ENCODE results near the gene TTLL3.

Gene TTLL3

DNA sequence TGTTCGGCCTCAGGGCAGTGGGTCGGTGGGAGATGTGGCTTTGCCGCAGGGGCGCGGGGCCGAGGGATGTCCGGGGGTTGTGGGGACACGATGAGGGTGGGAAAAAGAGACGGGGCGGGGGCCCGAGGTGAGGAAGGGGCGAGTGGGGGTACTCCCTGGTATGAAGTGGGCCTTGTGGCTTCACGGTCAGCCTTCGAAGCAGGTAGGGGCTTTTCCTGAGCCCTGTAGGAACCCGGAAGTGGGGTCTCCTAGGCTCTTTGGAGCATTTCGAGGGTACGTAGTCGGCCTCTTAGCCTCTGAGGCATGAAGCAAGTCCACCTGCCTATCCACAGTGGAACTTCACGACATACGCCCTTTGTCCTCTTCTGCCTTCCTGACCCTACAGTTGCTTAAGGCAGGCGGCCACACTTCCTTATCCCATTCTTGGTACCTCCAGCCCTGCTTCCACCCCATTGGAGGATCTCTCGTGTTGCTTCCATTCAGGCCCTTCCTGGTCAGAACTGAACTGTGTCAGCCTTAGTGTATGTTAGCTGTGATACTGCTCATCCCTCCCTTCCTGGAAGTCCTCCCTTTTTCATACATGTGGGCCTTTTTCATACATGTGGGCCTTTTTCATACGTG is 16.8 kb upstream of the TTLL3 start:
- no peak for DNase-seq (ENCODE audit: low read depth)
- peak overlapping the region; percentile 93 for H3K4me3 ChIP-seq (ENCODE audit: control insufficient read depth, low read depth, low read length)
- TF ChIP-seq, protein P1, sequence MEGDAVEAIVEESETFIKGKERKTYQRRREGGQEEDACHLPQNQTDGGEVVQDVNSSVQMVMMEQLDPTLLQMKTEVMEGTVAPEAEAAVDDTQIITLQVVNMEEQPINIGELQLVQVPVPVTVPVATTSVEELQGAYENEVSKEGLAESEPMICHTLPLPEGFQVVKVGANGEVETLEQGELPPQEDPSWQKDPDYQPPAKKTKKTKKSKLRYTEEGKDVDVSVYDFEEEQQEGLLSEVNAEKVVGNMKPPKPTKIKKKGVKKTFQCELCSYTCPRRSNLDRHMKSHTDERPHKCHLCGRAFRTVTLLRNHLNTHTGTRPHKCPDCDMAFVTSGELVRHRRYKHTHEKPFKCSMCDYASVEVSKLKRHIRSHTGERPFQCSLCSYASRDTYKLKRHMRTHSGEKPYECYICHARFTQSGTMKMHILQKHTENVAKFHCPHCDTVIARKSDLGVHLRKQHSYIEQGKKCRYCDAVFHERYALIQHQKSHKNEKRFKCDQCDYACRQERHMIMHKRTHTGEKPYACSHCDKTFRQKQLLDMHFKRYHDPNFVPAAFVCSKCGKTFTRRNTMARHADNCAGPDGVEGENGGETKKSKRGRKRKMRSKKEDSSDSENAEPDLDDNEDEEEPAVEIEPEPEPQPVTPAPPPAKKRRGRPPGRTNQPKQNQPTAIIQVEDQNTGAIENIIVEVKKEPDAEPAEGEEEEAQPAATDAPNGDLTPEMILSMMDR (IDR thresholded peaks at IDR 0.05; ENCODE audit: control insufficient read depth, insufficient read depth, low read depth, low read length, missing control alignments) = no peak

DNA sequence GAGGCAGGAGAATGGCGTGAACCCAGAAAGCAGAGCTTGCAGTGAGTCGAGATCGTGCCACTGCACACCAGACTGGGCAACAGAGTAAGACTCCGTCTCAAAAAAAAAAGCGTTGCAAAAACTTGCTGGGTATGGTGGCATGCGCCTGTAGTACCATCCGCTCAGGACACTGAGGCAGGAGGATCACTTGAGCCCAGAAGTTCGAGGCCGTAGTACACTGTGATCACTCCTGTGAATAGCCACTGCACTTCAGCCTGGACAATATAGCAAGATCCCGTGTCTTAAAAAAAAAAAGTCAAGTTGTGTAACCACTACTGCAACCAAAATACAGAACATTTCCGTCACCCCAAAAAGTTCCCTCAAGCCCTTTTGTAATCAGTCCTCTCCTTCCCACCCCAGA is 15.7 kb upstream of the TTLL3 start:
- H3K4me3 ChIP-seq (ENCODE audit: control insufficient read depth, low read depth, low read length) = no peak overlapping the region
- DNase-seq (ENCODE audit: low read depth) = no peak
- TF ChIP-seq, protein P1 (IDR thresholded peaks at IDR 0.05; ENCODE audit: control insufficient read depth, insufficient read depth, low read depth, low read length, missing control alignments) = no peak

DNA sequence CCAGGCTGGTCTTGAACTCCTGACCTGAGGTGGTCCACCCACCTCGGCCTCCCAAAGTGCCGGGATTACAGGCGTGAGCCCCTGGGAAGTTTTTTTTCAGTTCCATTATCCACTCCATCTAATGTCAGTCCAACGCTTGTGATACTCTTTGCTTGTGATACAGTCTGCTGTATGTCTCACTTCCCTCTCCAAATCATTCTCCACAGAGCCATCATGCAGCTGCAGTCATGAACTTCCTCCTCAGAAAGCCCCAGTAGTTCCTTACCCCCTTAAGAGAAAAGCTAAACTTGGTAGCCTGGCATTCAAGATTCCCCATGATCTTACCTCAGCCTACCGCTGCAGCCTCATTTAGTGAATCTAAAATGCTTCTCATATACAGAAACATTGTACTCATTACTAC is 14.9 kb upstream of the TTLL3 start:
- TF ChIP-seq, protein P1 (IDR thresholded peaks at IDR 0.05; ENCODE audit: control insufficient read depth, insufficient read depth, low read depth, low read length, missing control alignments) = no peak
- DNase-seq (ENCODE audit: low read depth) = no peak
- H3K4me3 ChIP-seq (ENCODE audit: control insufficient read depth, low read depth, low read length) = no peak overlapping the region

DNA sequence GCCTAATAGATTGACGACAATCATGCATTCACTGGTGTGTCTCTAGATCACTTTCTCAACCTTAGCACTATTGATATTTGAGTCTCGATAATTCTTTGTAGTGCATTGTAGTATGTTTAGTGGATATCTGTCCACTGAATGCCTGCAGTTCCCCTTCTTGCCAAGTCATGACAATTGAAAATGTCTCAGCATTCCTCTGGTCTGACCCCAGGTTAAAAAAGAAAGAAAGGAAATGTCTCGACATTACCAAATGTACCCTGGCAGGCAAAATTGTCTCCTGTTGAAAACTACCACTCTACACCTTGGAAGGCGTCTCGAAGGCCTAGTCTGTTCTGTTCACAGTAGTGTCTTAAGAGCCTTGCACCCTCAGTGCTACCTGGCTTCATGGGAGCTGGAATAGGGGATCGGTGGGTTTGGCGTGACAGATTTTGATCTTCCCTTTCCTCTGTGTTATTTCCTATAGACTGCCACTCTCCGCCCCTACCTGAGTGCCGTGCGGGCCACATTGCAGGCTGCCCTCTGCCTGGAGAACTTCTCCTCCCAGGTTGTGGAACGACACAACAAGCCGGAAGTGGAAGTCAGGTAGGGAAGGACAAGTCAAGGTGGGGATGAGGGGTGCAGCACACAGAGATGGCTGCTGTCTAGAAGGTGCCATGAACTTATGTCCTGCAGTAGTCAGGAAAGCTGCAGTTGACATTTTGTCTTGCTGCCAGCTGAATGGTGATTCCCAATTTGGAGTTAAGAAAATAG is 12.7 kb upstream of the TTLL3 start:
- TF ChIP-seq, protein P1 (IDR thresholded peaks at IDR 0.05; ENCODE audit: control insufficient read depth, insufficient read depth, low read depth, low read length, missing control alignments) = no peak
- no peak overlapping the region for H3K4me3 ChIP-seq (ENCODE audit: control insufficient read depth, low read depth, low read length)
- DNase-seq (ENCODE audit: low read depth) = no peak

DNA sequence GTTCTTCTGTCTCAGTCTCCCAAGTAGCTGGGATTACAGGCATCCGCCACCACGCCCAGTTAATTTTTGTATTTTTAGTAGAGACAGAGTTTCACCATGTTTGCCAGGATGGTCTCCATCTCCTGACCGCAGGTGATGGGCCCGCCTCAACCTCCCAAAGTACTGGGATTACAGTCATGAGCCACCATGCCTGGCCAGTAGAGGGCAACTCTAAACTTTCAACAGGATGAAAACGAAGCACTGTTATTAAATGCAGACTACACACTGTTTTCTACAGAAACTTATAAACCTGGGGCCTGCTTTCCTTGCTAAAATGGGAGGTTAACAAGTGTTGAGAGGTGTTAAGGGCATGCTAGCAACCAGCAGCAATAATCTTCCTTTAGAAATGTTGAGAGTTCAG is 9.5 kb upstream of the TTLL3 start:
- H3K4me3 ChIP-seq (ENCODE audit: control insufficient read depth, low read depth, low read length) = no peak overlapping the region
- TF ChIP-seq, protein P1 (IDR thresholded peaks at IDR 0.05; ENCODE audit: control insufficient read depth, insufficient read depth, low read depth, low read length, missing control alignments) = peak; percentile 21
- DNase-seq (ENCODE audit: low read depth) = no peak

DNA sequence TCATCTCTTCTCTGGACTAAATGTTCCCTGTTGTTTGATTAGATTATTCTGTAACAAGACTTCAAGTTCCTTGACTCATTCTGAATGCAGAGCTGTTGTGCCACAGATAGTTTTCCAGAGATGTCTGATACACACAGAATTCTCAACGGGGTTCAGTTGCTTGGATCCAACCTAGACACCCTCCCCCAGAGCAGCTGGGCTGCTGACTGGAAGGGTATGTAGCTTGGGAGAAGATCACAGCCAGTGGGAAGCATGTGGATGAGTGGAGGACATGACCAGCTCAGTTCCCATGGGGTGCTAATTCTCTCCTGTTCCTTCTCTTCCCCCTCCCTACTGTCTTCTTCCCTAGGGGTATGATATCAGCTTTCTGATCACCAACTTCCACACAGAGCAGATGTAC is 6.6 kb upstream of the TTLL3 start:
- TF ChIP-seq, protein P1 (IDR thresholded peaks at IDR 0.05; ENCODE audit: control insufficient read depth, insufficient read depth, low read depth, low read length, missing control alignments) = no peak
- no peak for DNase-seq (ENCODE audit: low read depth)
- no peak overlapping the region for H3K4me3 ChIP-seq (ENCODE audit: control insufficient read depth, low read depth, low read length)
